ENCODE results near the gene CDH23. TPM values are rescaled to one million over a fixed set of nuclear protein-coding genes. Genes with fewer than 3 reads are reported as not detected.

CDH23 gene
- total RNA-seq, 1 experiment from 2014 or later = 0.34 TPM

DNA sequence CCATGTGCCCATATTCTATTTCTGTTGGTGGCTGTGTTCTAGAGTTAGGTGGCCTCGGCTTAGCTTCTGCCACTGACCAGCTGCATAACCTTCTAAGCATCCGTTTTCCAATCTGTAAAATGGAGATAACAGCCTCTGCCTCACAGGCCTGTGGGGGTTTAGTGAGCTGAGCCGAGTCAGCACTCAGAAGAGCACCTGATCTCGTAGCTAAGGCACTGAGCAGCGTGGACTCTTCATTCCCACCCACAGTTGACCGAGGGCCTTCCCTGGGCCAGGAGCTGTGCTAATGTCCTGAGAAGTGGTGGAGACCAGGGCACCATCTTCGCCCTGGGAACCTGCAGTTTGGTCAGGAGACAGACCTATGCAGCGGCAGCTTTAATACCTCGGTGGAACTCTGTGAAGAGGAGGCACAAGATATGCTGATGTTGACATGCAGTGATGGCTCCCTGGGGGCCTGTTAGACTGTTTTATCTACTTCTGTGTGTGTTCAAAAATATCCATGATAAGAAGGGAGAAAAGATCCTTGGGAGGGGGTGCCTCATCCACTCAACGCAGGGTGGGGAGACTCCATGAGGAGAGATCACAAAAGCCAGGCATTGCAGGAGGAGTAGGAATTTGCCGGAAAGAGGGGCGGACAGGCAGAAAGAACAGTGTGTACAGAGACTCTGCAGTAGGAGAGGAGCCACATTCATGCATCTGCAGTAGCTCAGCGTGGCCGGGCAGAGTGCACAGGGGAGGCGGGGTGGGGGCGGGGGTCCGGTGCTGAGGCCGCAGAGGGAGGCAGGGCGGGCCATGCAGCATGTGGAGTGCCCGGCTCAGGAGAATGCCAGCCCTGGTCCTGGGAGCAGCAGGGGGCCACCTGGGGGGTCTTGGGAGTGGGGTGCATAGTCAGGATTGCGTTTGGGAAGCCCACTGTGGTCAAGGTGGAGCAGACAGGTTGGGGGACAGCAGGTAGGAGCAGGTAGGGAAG is 186.1 kb downstream of the CDH23 start:
- no peak overlapping the region for H3K4me3 ChIP-seq (ENCODE audit: low read depth, low read length)
- H3K27ac Mint-ChIP-seq (ENCODE audit: unreplicated experiment) = no peak overlapping the region
- no peaks in the 10 kb centered on the region for H3K27me3 ChIP-seq (replicated peaks; ENCODE audit: control insufficient read depth, insufficient read depth, low read length)
- no peak overlapping the region for H3K4me3 Mint-ChIP-seq (ENCODE audit: unreplicated experiment)
- intact Hi-C loops (cut with micrococcal nuclease; ENCODE audit: unreplicated experiment) = no loop called here
- H3K4me1 ChIP-seq = no peaks in the 10 kb centered on the region
- no peaks in the 10 kb centered on the region for H3K4me1 Mint-ChIP-seq (ENCODE audit: low read depth, unreplicated experiment)
- H3K27me3 Mint-ChIP-seq (ENCODE audit: insufficient read depth, unreplicated experiment) = peaks cover 6% of the 10 kb centered on the region
- TF ChIP-seq, protein P1, sequence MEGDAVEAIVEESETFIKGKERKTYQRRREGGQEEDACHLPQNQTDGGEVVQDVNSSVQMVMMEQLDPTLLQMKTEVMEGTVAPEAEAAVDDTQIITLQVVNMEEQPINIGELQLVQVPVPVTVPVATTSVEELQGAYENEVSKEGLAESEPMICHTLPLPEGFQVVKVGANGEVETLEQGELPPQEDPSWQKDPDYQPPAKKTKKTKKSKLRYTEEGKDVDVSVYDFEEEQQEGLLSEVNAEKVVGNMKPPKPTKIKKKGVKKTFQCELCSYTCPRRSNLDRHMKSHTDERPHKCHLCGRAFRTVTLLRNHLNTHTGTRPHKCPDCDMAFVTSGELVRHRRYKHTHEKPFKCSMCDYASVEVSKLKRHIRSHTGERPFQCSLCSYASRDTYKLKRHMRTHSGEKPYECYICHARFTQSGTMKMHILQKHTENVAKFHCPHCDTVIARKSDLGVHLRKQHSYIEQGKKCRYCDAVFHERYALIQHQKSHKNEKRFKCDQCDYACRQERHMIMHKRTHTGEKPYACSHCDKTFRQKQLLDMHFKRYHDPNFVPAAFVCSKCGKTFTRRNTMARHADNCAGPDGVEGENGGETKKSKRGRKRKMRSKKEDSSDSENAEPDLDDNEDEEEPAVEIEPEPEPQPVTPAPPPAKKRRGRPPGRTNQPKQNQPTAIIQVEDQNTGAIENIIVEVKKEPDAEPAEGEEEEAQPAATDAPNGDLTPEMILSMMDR (IDR thresholded peaks at IDR 0.05; ENCODE audit: insufficient read depth in 1 of 2, low read depth in 1 of 2, low read length in 1 of 2, severe bottlenecking in 1 of 2, unreplicated experiment in 1 of 2) = no peak
- CTCF ChIA-PET = interaction anchor here (0.6 to 1.6 kb wide), 4 partner anchors 13 to 1447 kb away, joined by 3 to 7 read pairs (median 5); no protein-coding TSS in a partner anchor
- no peak for DNase-seq
- H3K9me3 Mint-ChIP-seq (ENCODE audit: unreplicated experiment) = no peaks in the 10 kb centered on the region
- H3K36me3 Mint-ChIP-seq (ENCODE audit: insufficient read depth, unreplicated experiment) = peaks cover 5% of the 10 kb centered on the region
- no peaks in the 10 kb centered on the region for H3K36me3 ChIP-seq (ENCODE audit: control insufficient read depth, insufficient read depth, low read length)
- H3K9me3 ChIP-seq = no peaks in the 10 kb centered on the region
- BruUV-seq (replicated peaks) = no TSS peak
- POLR2A ChIA-PET = no interaction called here

DNA sequence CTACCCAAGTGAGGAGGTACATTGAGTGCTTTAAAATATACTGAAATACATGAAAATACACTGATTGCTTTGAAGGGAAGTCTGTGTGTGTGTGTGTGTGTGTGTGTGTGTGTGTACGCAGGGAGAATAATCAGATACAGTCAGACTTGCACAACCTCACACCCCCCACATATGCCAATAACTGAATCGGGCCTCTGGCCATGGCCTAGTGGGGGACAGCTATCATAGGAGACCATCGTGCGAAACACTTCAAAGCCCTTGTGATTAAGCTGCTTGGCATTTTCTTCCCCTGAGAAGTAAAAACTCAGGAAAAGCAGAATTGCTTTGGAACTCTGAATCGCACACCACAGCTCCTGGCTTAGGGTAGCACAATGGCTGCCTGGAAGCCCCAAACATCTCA is 187.7 kb downstream of the CDH23 start:
- H3K27ac Mint-ChIP-seq (ENCODE audit: unreplicated experiment) = no peak overlapping the region
- no TSS peak for BruUV-seq (replicated peaks)
- CTCF ChIA-PET = interaction anchor here (1.0 kb wide), 1 partner anchor 13 kb away, joined by 3 read pairs; no protein-coding TSS in a partner anchor
- H3K27me3 Mint-ChIP-seq (ENCODE audit: insufficient read depth, unreplicated experiment) = peaks cover 10% of the 10 kb centered on the region
- H3K4me1 Mint-ChIP-seq (ENCODE audit: low read depth, unreplicated experiment) = no peaks in the 10 kb centered on the region
- no peak overlapping the region for H3K4me3 Mint-ChIP-seq (ENCODE audit: unreplicated experiment)
- H3K27me3 ChIP-seq (replicated peaks; ENCODE audit: control insufficient read depth, insufficient read depth, low read length) = no peaks in the 10 kb centered on the region
- intact Hi-C loops (cut with micrococcal nuclease; ENCODE audit: unreplicated experiment) = no loop called here
- no peak overlapping the region for H3K4me3 ChIP-seq (ENCODE audit: low read depth, low read length)
- H3K9me3 ChIP-seq = no peaks in the 10 kb centered on the region
- TF ChIP-seq, protein P1 (IDR thresholded peaks at IDR 0.05; ENCODE audit: insufficient read depth in 1 of 2, low read depth in 1 of 2, low read length in 1 of 2, severe bottlenecking in 1 of 2, unreplicated experiment in 1 of 2) = no peak
- no peaks in the 10 kb centered on the region for H3K4me1 ChIP-seq
- POLR2A ChIA-PET = no interaction called here
- H3K36me3 Mint-ChIP-seq (ENCODE audit: insufficient read depth, unreplicated experiment) = peaks cover 5% of the 10 kb centered on the region
- no peak for DNase-seq
- H3K9me3 Mint-ChIP-seq (ENCODE audit: unreplicated experiment) = no peaks in the 10 kb centered on the region
- H3K36me3 ChIP-seq (ENCODE audit: control insufficient read depth, insufficient read depth, low read length) = no peaks in the 10 kb centered on the region

DNA sequence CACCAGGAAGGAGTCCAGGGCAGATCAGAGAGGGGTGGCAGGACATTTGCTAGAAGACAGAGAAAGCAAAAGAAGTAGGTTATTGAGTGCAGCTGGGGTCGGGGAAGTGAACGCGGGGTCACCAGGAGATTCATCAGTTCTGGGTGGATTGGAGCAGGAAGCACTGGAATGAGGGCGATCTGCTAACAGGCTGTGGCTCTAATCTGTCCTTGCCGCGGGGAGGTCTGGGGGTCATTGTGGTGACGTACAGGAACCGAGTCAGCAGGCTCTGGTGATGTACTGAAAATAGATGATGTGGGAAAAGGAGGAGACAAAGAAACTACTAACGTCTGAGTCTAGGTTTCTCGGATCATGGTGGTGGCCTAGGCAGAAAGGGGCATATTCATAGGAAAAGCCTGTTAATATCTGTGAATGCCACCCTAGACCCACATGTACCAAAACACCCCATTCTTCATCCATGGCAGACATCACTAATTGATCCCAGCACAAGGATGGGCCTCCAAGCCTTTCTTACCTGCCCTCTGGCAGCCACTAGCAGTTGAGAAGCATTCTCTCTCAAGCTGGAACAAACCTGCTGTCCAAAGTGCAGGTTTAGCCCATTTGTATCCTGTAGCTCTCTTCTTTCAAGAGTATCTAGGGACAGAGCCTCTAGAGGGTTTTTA is 188.3 kb downstream of the CDH23 start:
- no peak for DNase-seq
- POLR2A ChIA-PET = no interaction called here
- H3K27me3 ChIP-seq (replicated peaks; ENCODE audit: control insufficient read depth, insufficient read depth, low read length) = no peaks in the 10 kb centered on the region
- BruUV-seq (replicated peaks) = no TSS peak
- Mint-ChIP-seq H3K9me3 (ENCODE audit: unreplicated experiment) (no peaks in the 10 kb centered on the region), H3K27ac (ENCODE audit: unreplicated experiment) (no peak overlapping the region), H3K36me3 (ENCODE audit: insufficient read depth, unreplicated experiment) (peaks cover 5% of the 10 kb centered on the region), H3K4me3 (ENCODE audit: unreplicated experiment) (no peak overlapping the region), H3K4me1 (ENCODE audit: low read depth, unreplicated experiment) (no peaks in the 10 kb centered on the region), H3K27me3 (ENCODE audit: insufficient read depth, unreplicated experiment) (peaks cover 10% of the 10 kb centered on the region)
- intact Hi-C loops (cut with micrococcal nuclease; ENCODE audit: unreplicated experiment) = no loop called here
- H3K4me3 ChIP-seq (ENCODE audit: low read depth, low read length) = no peak overlapping the region
- CTCF ChIA-PET = interaction anchor here (0.5 to 1.1 kb wide), 3 partner anchors 14 to 63 kb away, joined by 3 read pairs; no protein-coding TSS in a partner anchor
- TF ChIP-seq, protein P1 (IDR thresholded peaks at IDR 0.05; ENCODE audit: insufficient read depth in 1 of 2, low read depth in 1 of 2, low read length in 1 of 2, severe bottlenecking in 1 of 2, unreplicated experiment in 1 of 2) = no peak
- no peaks in the 10 kb centered on the region for H3K9me3 ChIP-seq
- H3K4me1 ChIP-seq = no peaks in the 10 kb centered on the region
- H3K36me3 ChIP-seq (ENCODE audit: control insufficient read depth, insufficient read depth, low read length) = no peaks in the 10 kb centered on the region

Measured in Caco-2 (cell line).